VCaP (cell line): Measurements from ENCODE around the gene CWF19L2.

Source experiments
- H3K27ac ChIP-seq: fragments of 450-650 bp; 2 replicates; pipeline ENCODE4 v1.5.1; 2017
- TF ChIP-seq, protein P1 (sequence below): fragments of 450-650 bp; conservative IDR thresholded peaks from 2 replicates; pipeline ENCODE4 v1.5.1; 2017; ENCODE audit warnings: mild to moderate bottlenecking, moderate library complexity

CWF19L2 gene

DNA sequence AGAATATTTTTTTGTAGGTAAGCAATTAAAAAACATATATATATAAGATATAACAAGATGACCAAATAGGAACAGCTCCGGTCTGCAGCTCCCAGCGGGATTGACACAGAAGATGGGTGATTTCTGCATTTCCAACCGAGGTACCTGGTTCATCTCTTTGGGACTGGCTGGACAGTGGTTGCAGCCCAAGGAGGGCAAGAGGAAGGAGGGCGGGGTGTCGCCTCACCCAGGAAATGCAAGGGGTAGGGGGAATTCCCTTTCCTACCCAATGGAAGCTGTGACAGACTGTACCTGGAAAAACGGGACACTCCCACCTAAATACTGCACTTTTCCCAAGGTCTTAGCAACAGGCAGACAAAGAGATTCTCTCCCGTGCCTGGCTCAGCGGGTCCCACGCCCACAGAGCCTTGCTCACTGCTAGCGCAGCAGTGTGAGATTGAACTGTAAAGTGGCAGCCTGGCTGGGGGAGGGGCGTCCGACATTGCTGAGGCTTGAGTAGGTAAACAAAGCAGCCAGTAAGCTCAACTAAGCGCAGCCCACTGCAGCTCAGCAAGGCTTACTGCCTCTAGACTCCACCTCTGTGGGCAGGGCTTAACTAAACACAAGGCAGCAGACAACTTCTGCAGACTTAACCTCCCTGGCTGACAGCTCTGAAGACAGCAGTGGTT, 163.8 kb downstream of the CWF19L2 start:
- TF ChIP-seq, protein P1, sequence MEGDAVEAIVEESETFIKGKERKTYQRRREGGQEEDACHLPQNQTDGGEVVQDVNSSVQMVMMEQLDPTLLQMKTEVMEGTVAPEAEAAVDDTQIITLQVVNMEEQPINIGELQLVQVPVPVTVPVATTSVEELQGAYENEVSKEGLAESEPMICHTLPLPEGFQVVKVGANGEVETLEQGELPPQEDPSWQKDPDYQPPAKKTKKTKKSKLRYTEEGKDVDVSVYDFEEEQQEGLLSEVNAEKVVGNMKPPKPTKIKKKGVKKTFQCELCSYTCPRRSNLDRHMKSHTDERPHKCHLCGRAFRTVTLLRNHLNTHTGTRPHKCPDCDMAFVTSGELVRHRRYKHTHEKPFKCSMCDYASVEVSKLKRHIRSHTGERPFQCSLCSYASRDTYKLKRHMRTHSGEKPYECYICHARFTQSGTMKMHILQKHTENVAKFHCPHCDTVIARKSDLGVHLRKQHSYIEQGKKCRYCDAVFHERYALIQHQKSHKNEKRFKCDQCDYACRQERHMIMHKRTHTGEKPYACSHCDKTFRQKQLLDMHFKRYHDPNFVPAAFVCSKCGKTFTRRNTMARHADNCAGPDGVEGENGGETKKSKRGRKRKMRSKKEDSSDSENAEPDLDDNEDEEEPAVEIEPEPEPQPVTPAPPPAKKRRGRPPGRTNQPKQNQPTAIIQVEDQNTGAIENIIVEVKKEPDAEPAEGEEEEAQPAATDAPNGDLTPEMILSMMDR: no peak
- no peak overlapping the region for H3K27ac ChIP-seq

DNA sequence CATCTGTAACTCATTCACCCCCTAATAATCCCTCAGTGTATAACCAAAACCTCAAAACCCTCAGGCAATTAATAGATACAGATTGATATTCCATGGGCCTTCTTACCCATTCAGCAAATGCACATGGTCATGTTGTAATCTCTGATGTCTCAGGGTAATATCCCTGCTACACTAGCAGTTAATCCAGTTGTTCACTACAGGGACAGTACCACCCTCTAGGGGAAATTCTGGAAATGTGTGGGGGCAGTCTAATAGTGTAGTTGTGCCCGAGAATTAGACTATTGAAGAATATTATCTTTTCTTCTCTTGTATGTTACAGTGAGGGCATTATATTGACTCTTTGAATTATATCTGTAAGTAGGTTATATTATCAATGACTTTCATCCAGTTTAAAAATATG, 175.4 kb downstream of the CWF19L2 start:
- no peak overlapping the region for H3K27ac ChIP-seq
- TF ChIP-seq, protein P1: no peak
